Spleen (tissue), 7 donors: ENCODE measurements around the gene SLC25A41.

Experiments
- POLR2A ChIP-seq, 3 donors: fragments of 450-650 bp; IDR thresholded peaks; one replicate each; pipeline ENCODE4 v1.5.1; 2017; ENCODE audit warnings: antibody characterized with exemption in 3 of 3, mild to moderate bottlenecking in 1 of 3
- POLR2AphosphoS5 ChIP-seq, 3 donors: sonication (generic); formaldehyde crosslinking; IDR thresholded peaks; one replicate each; pipeline ENCODE4 v1.5.1; 2017; ENCODE audit warnings: antibody characterized with exemption in 3 of 3
- TF ChIP-seq, protein P1 (sequence below), 11 experiments: fragments of 200-600 bp in 7 of 11; fragments of 450-650 bp in 4 of 11; sonication (generic) in 4 of 11; IDR thresholded peaks in 8 of 11; conservative IDR thresholded peaks in 3 of 11; 1 replicate in 7 of 11; 2 replicates in 4 of 11; pipeline versions ENCODE4 v1.4.0 to v1.8.0; 2016 to 2021; ENCODE audit warnings: antibody characterized with exemption in 11 of 11, inconsistent platforms in 4 of 11, mild to moderate bottlenecking in 1 of 11
- donor health status: DM: no; HTN: no; CAD: no; lungs with moderate emphysema.
- donor health status: DM: no; HTN: no; CAD: no.
- donor health status: DM: no; HTN: no; CAD: no.

DNA sequence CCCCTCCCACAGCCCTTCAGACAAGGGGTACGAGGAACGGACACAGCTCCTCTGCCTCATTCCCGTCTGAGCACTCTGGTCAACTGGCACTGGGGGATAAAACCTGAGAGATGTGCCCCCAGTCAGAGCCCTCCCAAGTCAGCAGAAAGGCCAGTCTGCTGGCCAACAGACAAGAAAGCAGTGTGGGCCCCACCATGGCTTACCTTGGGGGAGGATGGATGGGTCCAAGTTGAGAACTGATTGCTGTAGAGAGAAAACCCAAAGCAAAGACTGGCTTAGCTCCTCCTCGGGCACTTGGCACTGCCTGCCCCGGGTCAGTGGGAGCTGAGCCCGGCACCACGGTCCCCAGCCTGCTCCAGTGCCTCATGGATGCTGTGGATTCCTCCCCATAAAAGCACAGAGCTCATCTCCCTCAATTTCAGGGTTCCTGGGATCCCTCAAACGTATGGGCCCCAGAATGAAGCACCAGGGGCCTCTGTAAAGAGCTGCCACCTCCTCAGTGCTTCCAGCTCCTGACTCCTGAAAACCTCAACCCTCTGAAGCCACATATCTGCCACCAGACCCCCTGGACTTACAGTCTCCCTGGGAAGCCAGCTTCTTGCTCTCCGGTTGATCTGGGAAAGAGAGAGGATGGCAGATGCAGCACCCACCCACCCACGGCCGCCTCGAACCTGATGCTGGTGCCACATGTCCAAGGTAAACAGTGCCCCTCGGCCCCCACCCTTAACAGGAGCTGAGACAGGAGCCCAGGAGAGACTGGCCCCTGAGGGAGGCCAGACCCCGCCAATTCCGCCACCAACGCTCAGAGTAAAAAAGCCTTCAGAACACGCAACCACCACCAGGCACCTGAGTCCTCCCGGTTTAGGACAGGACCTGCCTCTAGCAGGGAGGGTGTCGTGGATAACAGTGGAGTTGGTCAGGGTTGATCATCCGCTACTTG is 12.2 kb downstream of the SLC25A41 start:
- no peak for TF ChIP-seq POLR2A (IDR thresholded peaks at IDR 0.05)
- TF ChIP-seq POLR2AphosphoS5 (IDR thresholded peaks at IDR 0.05) = no peak
- TF ChIP-seq, protein P1, sequence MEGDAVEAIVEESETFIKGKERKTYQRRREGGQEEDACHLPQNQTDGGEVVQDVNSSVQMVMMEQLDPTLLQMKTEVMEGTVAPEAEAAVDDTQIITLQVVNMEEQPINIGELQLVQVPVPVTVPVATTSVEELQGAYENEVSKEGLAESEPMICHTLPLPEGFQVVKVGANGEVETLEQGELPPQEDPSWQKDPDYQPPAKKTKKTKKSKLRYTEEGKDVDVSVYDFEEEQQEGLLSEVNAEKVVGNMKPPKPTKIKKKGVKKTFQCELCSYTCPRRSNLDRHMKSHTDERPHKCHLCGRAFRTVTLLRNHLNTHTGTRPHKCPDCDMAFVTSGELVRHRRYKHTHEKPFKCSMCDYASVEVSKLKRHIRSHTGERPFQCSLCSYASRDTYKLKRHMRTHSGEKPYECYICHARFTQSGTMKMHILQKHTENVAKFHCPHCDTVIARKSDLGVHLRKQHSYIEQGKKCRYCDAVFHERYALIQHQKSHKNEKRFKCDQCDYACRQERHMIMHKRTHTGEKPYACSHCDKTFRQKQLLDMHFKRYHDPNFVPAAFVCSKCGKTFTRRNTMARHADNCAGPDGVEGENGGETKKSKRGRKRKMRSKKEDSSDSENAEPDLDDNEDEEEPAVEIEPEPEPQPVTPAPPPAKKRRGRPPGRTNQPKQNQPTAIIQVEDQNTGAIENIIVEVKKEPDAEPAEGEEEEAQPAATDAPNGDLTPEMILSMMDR (IDR thresholded peaks at IDR 0.05 in 8 of 11, conservative IDR thresholded peaks at IDR 0.05 in 3 of 11) = no peak
